ENCODE measurements around the gene KRTAP10-2. TPM values are rescaled to one million over a fixed set of nuclear protein-coding genes. Genes with fewer than 3 reads are reported as not detected.

Gene KRTAP10-2
- total RNA-seq, 1 experiment from 2014 or later: not detected

GRCh38 chr21:44533121-44533890 lies 18.0 kb downstream of the KRTAP10-2 start:
- in situ Hi-C loops (cut with HindIII; ENCODE audit: low pct_unique_long_range_greater_than_20kb, low sequenced_read_pairs): no loop called here

GRCh38 chr21:44532712-44533111 lies 18.6 kb downstream of the KRTAP10-2 start:
- no peak for DNase-seq (ENCODE audit: low read depth, low spot score)
- in situ Hi-C loops (cut with HindIII; ENCODE audit: low pct_unique_long_range_greater_than_20kb, low sequenced_read_pairs): no loop called here

More at GRCh38 chr21:44533121-44533890, 18.0 kb downstream of the KRTAP10-2 start:
- no peak for DNase-seq (ENCODE audit: low read depth, low spot score)

GRCh38 chr21:44531606-44532564 lies 19.4 kb downstream of the KRTAP10-2 start:
- DNase-seq (ENCODE audit: low read depth, low spot score): no peak
- in situ Hi-C loops (cut with HindIII; ENCODE audit: low pct_unique_long_range_greater_than_20kb, low sequenced_read_pairs): no loop called here

- in situ Hi-C loops (cut with HindIII; ENCODE audit: low pct_unique_long_range_greater_than_20kb, low sequenced_read_pairs): no loop called here
- DNase-seq (ENCODE audit: low read depth, low spot score): no peak
Observed at GRCh38 chr21:44530903-44531605, 20.3 kb downstream of the KRTAP10-2 start.

- in situ Hi-C loops (cut with HindIII; ENCODE audit: low pct_unique_long_range_greater_than_20kb, low sequenced_read_pairs): no loop called here
- DNase-seq (ENCODE audit: low read depth, low spot score): no peak
Observed at GRCh38 chr21:44530221-44530902, 20.9 kb downstream of the KRTAP10-2 start.

GRCh38 chr21:44529503-44530125 lies 21.7 kb downstream of the KRTAP10-2 start:
- DNase-seq (ENCODE audit: low read depth, low spot score): no peak
- in situ Hi-C loops (cut with HindIII; ENCODE audit: low pct_unique_long_range_greater_than_20kb, low sequenced_read_pairs): no loop called here

GRCh38 chr21:44529011-44529421 lies 22.3 kb downstream of the KRTAP10-2 start:
- in situ Hi-C loops (cut with HindIII; ENCODE audit: low pct_unique_long_range_greater_than_20kb, low sequenced_read_pairs): no loop called here
- no peak for DNase-seq (ENCODE audit: low read depth, low spot score)

- in situ Hi-C loops (cut with HindIII; ENCODE audit: low pct_unique_long_range_greater_than_20kb, low sequenced_read_pairs): no loop called here
- no peak for DNase-seq (ENCODE audit: low read depth, low spot score)
Observed at GRCh38 chr21:44528634-44528995, 22.7 kb downstream of the KRTAP10-2 start.

- DNase-seq (ENCODE audit: low read depth, low spot score): no peak
- in situ Hi-C loops (cut with HindIII; ENCODE audit: low pct_unique_long_range_greater_than_20kb, low sequenced_read_pairs): no loop called here
Observed at GRCh38 chr21:44527983-44528633, 23.2 kb downstream of the KRTAP10-2 start.

GRCh38 chr21:44527156-44527982 lies 23.9 kb downstream of the KRTAP10-2 start:
- no peak for DNase-seq (ENCODE audit: low read depth, low spot score)
- in situ Hi-C loops (cut with HindIII; ENCODE audit: low pct_unique_long_range_greater_than_20kb, low sequenced_read_pairs): no loop called here

- in situ Hi-C loops (cut with HindIII; ENCODE audit: low pct_unique_long_range_greater_than_20kb, low sequenced_read_pairs): no loop called here
- DNase-seq (ENCODE audit: low read depth, low spot score): no peak
Observed at GRCh38 chr21:44526096-44526997, 25.0 kb downstream of the KRTAP10-2 start.

GRCh38 chr21:44525391-44526095 lies 25.8 kb downstream of the KRTAP10-2 start:
- in situ Hi-C loops (cut with HindIII; ENCODE audit: low pct_unique_long_range_greater_than_20kb, low sequenced_read_pairs): no loop called here
- DNase-seq (ENCODE audit: low read depth, low spot score): no peak

- no peak for DNase-seq (ENCODE audit: low read depth, low spot score)
- in situ Hi-C loops (cut with HindIII; ENCODE audit: low pct_unique_long_range_greater_than_20kb, low sequenced_read_pairs): no loop called here
Observed at GRCh38 chr21:44524414-44525371, 26.6 kb downstream of the KRTAP10-2 start.

Measured in SK-MEL-5 (cell line).